SK-N-SH (cell line): Measurements from ENCODE around the gene HTRA3. TPM values are rescaled to one million over a fixed set of nuclear protein-coding genes. Genes with fewer than 3 reads are reported as not detected.

Experiments
- CTCF ChIA-PET: fragments of 300-600, 350-600 bp; formaldehyde crosslinking; extraction: SDS; loops from one replicate; lab custom pipeline; 2021; lab: Yijun Ruan, JAX
- POLR2A ChIA-PET: fragments of 350-600 bp; sonication (Branson Sonifier 250); formaldehyde crosslinking; extraction: SDS; loops from one replicate; lab custom pipeline; 2020; ENCODE audit warnings: antibody characterized with exemption, inconsistent platforms; lab: Yijun Ruan, JAX
- DNase-seq: peaks from one replicate; pipeline ENCODE4 v3.0.0; 2012
- H2AFZ ChIP-seq: fragments of 200-600 bp; sonication (generic); 2 replicates; pipeline ENCODE4 v1.8.1; 2016; ENCODE audit warnings: antibody characterized with exemption, mild to moderate bottlenecking, low read depth
- H3F3A ChIP-seq: fragments of 200-600 bp; sonication (generic); replicated peaks from 2 replicates; pipeline ENCODE3; 2016; ENCODE audit warnings: antibody characterized with exemption, mild to moderate bottlenecking; ENCODE audit not compliant: insufficient read depth
- H3K27ac ChIP-seq, 2 experiments: fragments of 200-500 bp in 1 of 2; fragments of 200-600 bp in 1 of 2; sonication (Bioruptor generic) in 1 of 2; sonication (generic), shearing (Covaris generic) in 1 of 2; 2 replicates each; pipeline versions ENCODE4 v1.5.1 to v1.6.1; 2014 to 2016; ENCODE audit warnings: low read depth in 2 of 2, inconsistent platforms in 1 of 2, low read length in 1 of 2, mild to moderate bottlenecking in 1 of 2, mixed read lengths in 1 of 2
- H3K27me3 ChIP-seq: fragments of 200-600 bp; sonication (generic), shearing (Covaris generic); 2 replicates; pipeline ENCODE4 v1.6.1; 2016; ENCODE audit warnings: mixed run types; ENCODE audit not compliant: insufficient read depth
- H3K36me3 ChIP-seq, 2 experiments: fragments of 200-500 bp in 1 of 2; fragments of 200-600 bp in 1 of 2; sonication (Bioruptor generic) in 1 of 2; sonication (generic) in 1 of 2; replicated peaks in 1 of 2; 2 replicates each; pipeline versions ENCODE3 to v1.5.1; 2014 to 2016; ENCODE audit warnings: low read length in 1 of 2, mild to moderate bottlenecking in 1 of 2; ENCODE audit not compliant: insufficient read depth in 2 of 2, control insufficient read depth in 1 of 2
- H3K4me1 ChIP-seq, 2 experiments: fragments of 200-500 bp in 1 of 2; fragments of 200-600 bp in 1 of 2; sonication (Bioruptor generic) in 1 of 2; sonication (generic), shearing (Covaris generic) in 1 of 2; 2 replicates each; pipeline versions ENCODE4 v1.5.1 to v1.6.1; 2014 to 2016; ENCODE audit warnings: low read depth in 1 of 2, low read length in 1 of 2, mixed run types in 1 of 2; ENCODE audit not compliant: insufficient read depth in 2 of 2, control insufficient read depth in 1 of 2
- H3K4me2 ChIP-seq: fragments of 200-600 bp; sonication (generic), shearing (Covaris generic); 2 replicates; pipeline ENCODE4 v1.6.1; 2017; ENCODE audit warnings: mixed run types
- H3K4me3 ChIP-seq, 2 experiments: fragments of 200-500 bp in 1 of 2; fragments of 200-600 bp in 1 of 2; sonication (Bioruptor generic) in 1 of 2; sonication (generic), shearing (Covaris generic) in 1 of 2; 2 replicates each; pipeline versions ENCODE4 v1.5.1 to v1.8.1; 2014 to 2016; ENCODE audit warnings: low read depth in 2 of 2, inconsistent platforms in 1 of 2, low read length in 1 of 2, mild to moderate bottlenecking in 1 of 2, mixed read lengths in 1 of 2, moderate library complexity in 1 of 2
- H3K79me2 ChIP-seq: fragments of 200-600 bp; sonication (generic); 2 replicates; pipeline ENCODE4 v1.8.1; 2017; ENCODE audit warnings: mild to moderate bottlenecking; ENCODE audit not compliant: insufficient read depth
- H3K9ac ChIP-seq: fragments of 200-600 bp; sonication (generic); 2 replicates; pipeline ENCODE4 v1.6.1; 2017; ENCODE audit warnings: mixed run types
- H3K9me2 ChIP-seq: fragments of 200-600 bp; sonication (generic); 2 replicates; pipeline ENCODE4 v1.6.1; 2017; ENCODE audit warnings: mixed run types
- H3K9me3 ChIP-seq: fragments of 200-600 bp; sonication (generic); 2 replicates; pipeline ENCODE4 v1.6.1; 2017; ENCODE audit warnings: mixed run types, mild to moderate bottlenecking, moderate library complexity
- H4K20me1 ChIP-seq: fragments of 200-600 bp; sonication (generic); 2 replicates; pipeline ENCODE4 v1.6.1; 2017; ENCODE audit warnings: mild to moderate bottlenecking, mixed run types; ENCODE audit not compliant: insufficient read depth
- EZH2phosphoT487 ChIP-seq: fragments of 200-600 bp; sonication (generic); IDR thresholded peaks from 2 replicates; pipeline ENCODE4 v1.6.1; 2017; ENCODE audit warnings: low read depth, mixed run types, mild to moderate bottlenecking, antibody characterized with exemption, moderate library complexity, borderline replicate concordance
- FOXM1 ChIP-seq: IDR thresholded peaks from 2 replicates; pipeline ENCODE4 v1.4.0; 2012; ENCODE audit warnings: low read depth, mild to moderate bottlenecking
- MXI1 ChIP-seq: IDR thresholded peaks from 2 replicates; pipeline ENCODE4 v1.6.1; 2012; ENCODE audit warnings: mild to moderate bottlenecking, low read depth, low read length, improper control_type of control experiment
- NFIC ChIP-seq: IDR thresholded peaks from 2 replicates; pipeline ENCODE4 v1.4.0; 2012; ENCODE audit warnings: borderline replicate concordance
- RAD21 ChIP-seq: IDR thresholded peaks from 2 replicates; pipeline ENCODE4 v1.6.1; 2012; ENCODE audit warnings: mild to moderate bottlenecking, low read length
- RCOR1 ChIP-seq: fragments of 150-350 bp; IDR thresholded peaks from 2 replicates; pipeline ENCODE4 v1.6.1; 2017; ENCODE audit warnings: antibody characterized with exemption, low read length
- RXRA ChIP-seq: IDR thresholded peaks from 2 replicates; pipeline ENCODE4 v1.4.0; 2012; ENCODE audit warnings: low read depth, mild to moderate bottlenecking, borderline replicate concordance
- WGBS: methylation state at CpG from one replicate; pipeline ENCODE4 v1.1.6; 2017; ENCODE audit warnings: low lambda C conversion rate; 5-methylcytosine and 5-hydroxymethylcytosine counted together
- polyA plus RNA-seq, 3 experiments: library from polyadenylated mRNA; depleted of rRNA; stranded (reverse); fragments of >200 nt; gene quantifications; 2 replicates each; pipeline ENCODE4 v1.2.3, GENCODE V29; 2012
- TF ChIP-seq, protein P1 (sequence below): fragments of 150-350 bp; IDR thresholded peaks from 2 replicates; pipeline ENCODE4 v1.6.1; 2016; ENCODE audit warnings: mild to moderate bottlenecking, low read depth, low read length
- TF ChIP-seq, protein P2 (sequence below): IDR thresholded peaks from 2 replicates; pipeline ENCODE4; 2012
- TF ChIP-seq, protein P3 (sequence below): fragments of 150-350 bp; IDR thresholded peaks from 2 replicates; pipeline ENCODE4 v1.6.1; 2017; ENCODE audit warnings: antibody characterized with exemption, low read length, low read depth, borderline replicate concordance

HTRA3 gene
- polyA plus RNA-seq, 1 of the 3 experiments (the other 2 are of a cell fraction) = 0.05 TPM

DNA sequence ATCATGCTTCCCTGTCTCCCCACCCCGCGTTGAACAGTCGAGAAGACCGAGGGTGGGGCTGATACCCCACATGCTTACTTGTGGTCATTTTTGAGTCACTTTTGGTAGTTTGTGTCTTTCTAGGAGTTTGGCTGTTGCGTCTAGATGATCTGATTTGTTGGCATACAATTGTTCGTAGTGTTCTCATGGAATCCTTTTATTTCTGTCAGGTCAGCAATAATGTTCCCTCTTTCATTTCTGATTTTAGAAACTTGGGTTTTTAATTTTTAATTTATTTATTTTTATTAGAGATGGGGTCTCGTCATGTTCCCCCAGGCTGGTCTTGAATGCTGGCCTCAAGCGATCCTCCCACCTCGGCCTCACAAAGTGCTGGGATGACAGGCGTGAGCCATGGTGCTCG lies 39.5 kb upstream of the HTRA3 start:
- Histone ChIP-seq H4K20me1 (no peaks in the 10 kb centered on the region), H3K4me1 (peaks cover 0 to 22% of the 10 kb centered on the region in 2 experiments; a peak in 1 of 4 replicates), H3K36me3 (no peaks in the 10 kb centered on the region), H3K27ac (no peak overlapping the region), H3K9me3 (no peaks in the 10 kb centered on the region), H2AFZ (no peak overlapping the region), H3K79me2 (no peaks in the 10 kb centered on the region), H3F3A (no peaks in the 10 kb centered on the region), H3K4me2 (no peak overlapping the region), H3K9ac (no peak overlapping the region), H3K4me3 (no peak overlapping the region), H3K27me3 (no peaks in the 10 kb centered on the region), H3K9me2 (no peaks in the 10 kb centered on the region)
- DNase-seq = no peak
- 96% methylated on average over 11 of the region's 11 CpGs for WGBS
- ChIA-PET POLR2A (no interaction called here), CTCF (interaction anchor here (1.0 kb wide), 1 partner anchor 9 kb away, joined by 3 read pairs; no protein-coding TSS in a partner anchor)
- TF ChIP-seq RCOR1 (no peak), FOXM1 (no peak), EZH2phosphoT487 (no peak)
- TF ChIP-seq, protein P1, sequence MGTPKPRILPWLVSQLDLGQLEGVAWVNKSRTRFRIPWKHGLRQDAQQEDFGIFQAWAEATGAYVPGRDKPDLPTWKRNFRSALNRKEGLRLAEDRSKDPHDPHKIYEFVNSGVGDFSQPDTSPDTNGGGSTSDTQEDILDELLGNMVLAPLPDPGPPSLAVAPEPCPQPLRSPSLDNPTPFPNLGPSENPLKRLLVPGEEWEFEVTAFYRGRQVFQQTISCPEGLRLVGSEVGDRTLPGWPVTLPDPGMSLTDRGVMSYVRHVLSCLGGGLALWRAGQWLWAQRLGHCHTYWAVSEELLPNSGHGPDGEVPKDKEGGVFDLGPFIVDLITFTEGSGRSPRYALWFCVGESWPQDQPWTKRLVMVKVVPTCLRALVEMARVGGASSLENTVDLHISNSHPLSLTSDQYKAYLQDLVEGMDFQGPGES = no peak

DNA sequence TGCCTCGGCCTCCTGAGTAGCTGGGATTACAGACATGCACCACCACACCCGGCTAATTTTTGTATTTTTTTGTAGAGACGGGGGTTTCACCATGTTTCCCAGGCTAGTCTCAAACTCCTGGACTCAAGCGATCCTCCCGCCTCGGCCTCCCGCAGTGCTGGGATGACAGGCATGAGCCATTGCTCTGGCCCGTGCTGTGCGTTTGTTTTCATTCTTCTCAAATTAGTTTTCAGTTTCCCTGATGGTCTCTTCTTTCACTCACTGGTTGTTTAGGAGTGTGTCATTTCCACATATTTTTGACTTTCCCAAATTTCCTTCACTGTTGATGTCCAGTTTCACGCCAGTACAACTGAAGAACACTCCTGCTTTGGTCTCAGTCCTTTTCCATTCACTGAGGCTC lies 38.7 kb upstream of the HTRA3 start:
- Histone ChIP-seq H3K27ac (no peak overlapping the region), H3K4me2 (no peak overlapping the region), H3K4me3 (no peak overlapping the region), H3K9ac (no peak overlapping the region), H4K20me1 (no peaks in the 10 kb centered on the region), H3K9me2 (no peaks in the 10 kb centered on the region), H2AFZ (no peak overlapping the region), H3K9me3 (no peaks in the 10 kb centered on the region), H3K36me3 (no peaks in the 10 kb centered on the region), H3K79me2 (no peaks in the 10 kb centered on the region), H3F3A (no peaks in the 10 kb centered on the region), H3K4me1 (peaks cover 0 to 17% of the 10 kb centered on the region in 2 experiments; a peak in 1 of 4 replicates), H3K27me3 (no peaks in the 10 kb centered on the region)
- POLR2A ChIA-PET = no interaction called here
- no peak for DNase-seq
- CTCF ChIA-PET = interaction anchor here (1.5 kb wide), 1 partner anchor 172 kb away, joined by 3 read pairs; no protein-coding TSS in a partner anchor
- TF ChIP-seq NFIC = no peak
- WGBS = 93% methylated on average over 10 of the region's 10 CpGs

DNA sequence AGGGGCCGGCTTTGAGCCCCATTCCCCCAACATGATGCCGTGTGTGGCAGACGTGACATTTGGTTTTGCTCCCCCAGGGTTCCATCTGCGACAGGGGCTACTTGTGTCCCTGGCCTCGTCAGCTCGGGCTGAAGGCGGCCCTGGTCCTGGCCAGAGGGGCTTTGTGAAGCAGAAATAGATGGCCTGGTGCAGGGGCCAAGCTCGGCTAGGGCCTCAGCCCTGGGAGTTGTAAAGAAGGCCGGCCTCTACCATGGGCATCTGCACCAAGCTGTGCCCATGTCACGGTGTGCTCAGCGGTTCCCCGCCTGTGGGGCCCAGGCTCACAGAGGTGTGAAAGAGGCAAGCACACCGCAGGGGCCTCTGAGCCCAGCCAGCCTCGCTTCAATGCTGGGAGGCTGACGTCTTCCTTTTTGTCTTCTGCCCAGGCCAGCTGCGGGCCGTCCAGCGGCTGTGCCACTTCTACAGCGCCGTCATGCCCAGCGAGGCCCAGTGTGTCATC lies 38.0 kb upstream of the HTRA3 start:
- no peaks in the 10 kb centered on the region for H4K20me1 ChIP-seq
- POLR2A ChIA-PET = no interaction called here

More for the DNA sequence above, 38.0 kb upstream of the HTRA3 start:
- Histone ChIP-seq H3K9me2 (no peaks in the 10 kb centered on the region), H3K9me3 (no peaks in the 10 kb centered on the region), H3K79me2 (no peaks in the 10 kb centered on the region), H3K36me3 (no peaks in the 10 kb centered on the region), H3K4me1 (peaks cover 0 to 20% of the 10 kb centered on the region in 2 experiments; a peak in 1 of 4 replicates), H3K4me2 (no peak overlapping the region), H2AFZ (no peak overlapping the region), H3K4me3 (no peak overlapping the region), H3K27me3 (no peaks in the 10 kb centered on the region), H3K9ac (no peak overlapping the region), H3K27ac (no peak overlapping the region), H3F3A (no peaks in the 10 kb centered on the region)
- DNase-seq = no peak
- CTCF ChIA-PET = interaction anchor here (0.7 to 2.1 kb wide), 4 partner anchors 11 to 171 kb away, joined by 3 to 8 read pairs (median 4); no protein-coding TSS in a partner anchor
- TF ChIP-seq MXI1 = no peak
- no peak for TF ChIP-seq RAD21
- TF ChIP-seq, protein P2, sequence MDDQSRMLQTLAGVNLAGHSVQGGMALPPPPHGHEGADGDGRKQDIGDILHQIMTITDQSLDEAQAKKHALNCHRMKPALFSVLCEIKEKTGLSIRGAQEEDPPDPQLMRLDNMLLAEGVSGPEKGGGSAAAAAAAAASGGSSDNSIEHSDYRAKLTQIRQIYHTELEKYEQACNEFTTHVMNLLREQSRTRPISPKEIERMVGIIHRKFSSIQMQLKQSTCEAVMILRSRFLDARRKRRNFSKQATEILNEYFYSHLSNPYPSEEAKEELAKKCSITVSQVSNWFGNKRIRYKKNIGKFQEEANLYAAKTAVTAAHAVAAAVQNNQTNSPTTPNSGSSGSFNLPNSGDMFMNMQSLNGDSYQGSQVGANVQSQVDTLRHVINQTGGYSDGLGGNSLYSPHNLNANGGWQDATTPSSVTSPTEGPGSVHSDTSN = no peak
- TF ChIP-seq, protein P3, sequence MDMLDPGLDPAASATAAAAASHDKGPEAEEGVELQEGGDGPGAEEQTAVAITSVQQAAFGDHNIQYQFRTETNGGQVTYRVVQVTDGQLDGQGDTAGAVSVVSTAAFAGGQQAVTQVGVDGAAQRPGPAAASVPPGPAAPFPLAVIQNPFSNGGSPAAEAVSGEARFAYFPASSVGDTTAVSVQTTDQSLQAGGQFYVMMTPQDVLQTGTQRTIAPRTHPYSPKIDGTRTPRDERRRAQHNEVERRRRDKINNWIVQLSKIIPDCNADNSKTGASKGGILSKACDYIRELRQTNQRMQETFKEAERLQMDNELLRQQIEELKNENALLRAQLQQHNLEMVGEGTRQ = no peak
- TF ChIP-seq RXRA = no peak
- WGBS = 97% methylated on average over 13 of the region's 21 CpGs
